Measurements from ENCODE around the gene PATE1. TPM values are rescaled to one million over a fixed set of nuclear protein-coding genes. Genes with fewer than 3 reads are reported as not detected.

Gene PATE1
- total RNA-seq, 2 experiments from 2014 or later = not detected

- CTCF ChIA-PET = no interaction called here
Measured at GRCh38 chr11:125790825-125791224, 44.7 kb downstream of the PATE1 start.

GRCh38 chr11:125797641-125798040 is 51.6 kb downstream of the PATE1 start:
- Histone ChIP-seq H3K4me1 (ENCODE audit: insufficient read depth, low read length) (no peaks in the 10 kb centered on the region), H3K9me3 (ENCODE audit: control insufficient read depth in 1 of 2, insufficient read depth in 1 of 2, low read length in 2 of 2) (peaks cover 4 to 24% of the 10 kb centered on the region in 2 experiments), H3K27me3 (ENCODE audit: control insufficient read depth in 1 of 2, insufficient read depth in 2 of 2, low read length in 2 of 2) (no peaks in the 10 kb centered on the region), H3K36me3 (ENCODE audit: insufficient read depth, low read length) (no peaks in the 10 kb centered on the region), H3K4me3 (ENCODE audit: low read length) (no peak overlapping the region), H3K27ac (ENCODE audit: low read depth in 1 of 2, low read length in 2 of 2) (no peak overlapping the region)
- no peak for TF ChIP-seq CTCF (IDR thresholded peaks at IDR 0.05)
- no peak for DNase-seq
- Mint-ChIP-seq H3K4me3 (no peak overlapping the region), H3K9me3 (peaks cover 32% of the 10 kb centered on the region), H3K4me1 (ENCODE audit: low read depth) (no peaks in the 10 kb centered on the region), H3K36me3 (ENCODE audit: low read depth) (peaks cover 4% of the 10 kb centered on the region), H3K27ac (no peak overlapping the region), H3K27me3 (peaks cover 20% of the 10 kb centered on the region)
- no peak for ATAC-seq (ENCODE audit: poor library complexity)
- intact Hi-C loops (cut with DNase I, micrococcal nuclease) = no loop called here
- ChIA-PET POLR2A (no interaction called here), CTCF (no interaction called here)

More at GRCh38 chr11:125790825-125791224, 44.7 kb downstream of the PATE1 start:
- Histone ChIP-seq H3K27me3 (ENCODE audit: control insufficient read depth in 1 of 2, insufficient read depth in 2 of 2, low read length in 2 of 2) (no peaks in the 10 kb centered on the region), H3K36me3 (ENCODE audit: insufficient read depth, low read length) (no peaks in the 10 kb centered on the region), H3K27ac (ENCODE audit: low read depth in 1 of 2, low read length in 2 of 2) (no peak overlapping the region), H3K4me1 (ENCODE audit: insufficient read depth, low read length) (no peaks in the 10 kb centered on the region), H3K9me3 (ENCODE audit: control insufficient read depth in 1 of 2, insufficient read depth in 1 of 2, low read length in 2 of 2) (peaks cover 0 to 4% of the 10 kb centered on the region in 2 experiments), H3K4me3 (ENCODE audit: low read length) (no peak overlapping the region)
- Mint-ChIP-seq H3K4me3 (no peak overlapping the region), H3K36me3 (ENCODE audit: low read depth) (no peaks in the 10 kb centered on the region), H3K27me3 (peaks cover 5% of the 10 kb centered on the region), H3K9me3 (peaks cover 9% of the 10 kb centered on the region), H3K4me1 (ENCODE audit: low read depth) (no peaks in the 10 kb centered on the region), H3K27ac (no peak overlapping the region)
- DNase-seq = no peak
- no peak for TF ChIP-seq CTCF (IDR thresholded peaks at IDR 0.05)
- ATAC-seq (ENCODE audit: poor library complexity) = no peak
- POLR2A ChIA-PET = no interaction called here
- intact Hi-C loops (cut with DNase I, micrococcal nuclease) = no loop called here

Other genes starting within 250 kb of the PATE1 start
- 10 to 100 TPM; 21.0 to 22.8 TPM for gene EI24, start 176.8 kb upstream of the PATE1 start, total RNA-seq
- 10 to 100 TPM; 35.1 to 38.6 TPM for gene STT3A, start 153.4 kb upstream of the PATE1 start, total RNA-seq
- 1 to 10 TPM; 6.8 to 7.8 TPM for gene CHEK1, start 121.1 kb upstream of the PATE1 start, total RNA-seq
- not detected for gene ACRV1, start 65.4 kb upstream of the PATE1 start, total RNA-seq
- not detected for gene PATE2, start 32.5 kb downstream of the PATE1 start, total RNA-seq
- gene PATE3, start 41.8 kb downstream of the PATE1 start, total RNA-seq = not detected
- not detected for gene PATE4, start 87.0 kb downstream of the PATE1 start, total RNA-seq
- 1 to 10 TPM; 1.2 to 1.3 TPM for gene HYLS1, start 141.4 kb downstream of the PATE1 start, total RNA-seq
- 1 to 10 TPM; 6.0 to 7.3 TPM for gene PUS3, start 156.9 kb downstream of the PATE1 start, total RNA-seq
- gene DDX25, start 158.2 kb downstream of the PATE1 start, total RNA-seq = not detected
- not detected for gene VSIG10L2, start 199.8 kb downstream of the PATE1 start, total RNA-seq

Measured in CD4-positive, alpha-beta T cell (primary cell).